Mesenteric fat pad (tissue), 1 donor: ENCODE results near the gene PEX11A. TPM values are rescaled to one million over a fixed set of nuclear protein-coding genes. Genes with fewer than 3 reads are reported as not detected.
A peak's percentile ranks its signal among the peaks of the same experiment; 100 is the strongest.
"Not testable (repeated sequence)": the region's sequence is repeated elsewhere in the genome, so short reads cannot be mapped to it uniquely, and the experiment has no call there.

Experiments
- DNase-seq: peaks from one replicate; pipeline ENCODE4 v3.0.0-alpha.2; 2020; ENCODE audit warnings: low spot score
- long read RNA-seq: library from polyadenylated mRNA; unstranded; transcript quantifications from one replicate; pipeline ENCODE4 v2.0.0, GENCODE V29; 2020
- total RNA-seq: library from RNA; stranded (reverse); fragmentation: NEBNext Ultra II Directional; extraction: Animal tissue kit (Norgen Biotek cat#: 25700); gene quantifications from one replicate; pipeline ENCODE4 v1.2.1, GENCODE V29; 2021
- donor health status: DM: yes; HTN: yes; CAD: no.

Gene PEX11A, protein sequence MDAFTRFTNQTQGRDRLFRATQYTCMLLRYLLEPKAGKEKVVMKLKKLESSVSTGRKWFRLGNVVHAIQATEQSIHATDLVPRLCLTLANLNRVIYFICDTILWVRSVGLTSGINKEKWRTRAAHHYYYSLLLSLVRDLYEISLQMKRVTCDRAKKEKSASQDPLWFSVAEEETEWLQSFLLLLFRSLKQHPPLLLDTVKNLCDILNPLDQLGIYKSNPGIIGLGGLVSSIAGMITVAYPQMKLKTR
- total RNA-seq: 103 TPM
- long read RNA-seq, transcript PEX11A-201 (3 exons, 2,740 nt): major isoform, 25 of 98 reads
- long read RNA-seq, transcript PEX11A-203 (2 exons, 905 nt): minor isoform, 14 of 98 reads
- long read RNA-seq, partial matches to known transcripts: 47 of 98 reads
- long read RNA-seq, other reads (novel, unspliced or antisense): 11 of 98 reads

DNA sequence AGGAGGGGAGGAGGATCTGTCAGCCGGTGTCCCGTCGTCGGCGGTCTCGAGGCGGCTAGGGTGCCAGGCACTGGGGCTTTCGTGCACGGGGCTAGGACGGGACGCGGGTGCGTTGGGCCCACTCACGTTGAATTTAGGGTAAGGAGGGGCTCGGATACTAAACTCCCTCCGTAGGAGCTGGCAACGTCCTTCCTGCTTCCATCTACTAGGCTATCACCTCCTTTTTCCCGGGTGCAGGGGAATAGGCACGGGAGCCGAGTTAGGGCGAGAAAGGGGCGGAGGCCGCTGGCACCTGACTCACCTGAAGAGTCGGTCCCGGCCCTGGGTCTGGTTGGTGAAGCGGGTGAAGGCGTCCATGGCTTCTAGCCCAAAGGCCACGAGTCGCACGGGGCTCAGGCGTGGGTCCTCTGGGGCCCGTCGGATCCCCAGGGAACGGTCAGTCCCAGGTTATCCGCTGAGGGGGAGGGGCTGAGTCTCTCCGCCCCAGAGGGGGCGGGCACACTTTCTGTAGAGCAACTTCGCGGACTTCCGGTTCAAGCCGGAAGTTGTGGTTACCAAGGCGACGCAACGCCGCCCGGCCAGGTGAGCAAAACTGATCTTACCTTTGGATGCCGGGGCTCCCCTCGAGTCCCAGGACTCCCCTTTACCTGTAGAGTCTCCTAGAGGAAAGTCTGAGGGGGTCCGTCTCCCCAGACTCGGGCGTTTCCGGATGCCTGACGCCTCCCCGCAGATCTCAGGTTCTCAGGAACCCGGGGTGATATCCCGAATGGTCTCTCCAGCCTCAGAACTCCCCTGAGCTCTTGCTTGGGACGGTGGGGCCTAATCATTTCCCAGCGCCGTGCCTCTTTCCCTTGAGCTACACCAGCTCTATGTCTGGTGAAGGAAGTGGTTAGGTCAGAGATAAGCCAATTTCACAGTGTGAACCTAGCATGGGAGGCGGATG lies at the start of gene PEX11A, which contains the start of gene WDR93:
PEX11A (minus strand) TSS at position 479 of the 943 bp plus-strand sequence; CDS start at position 357, 122 bp downstream.
WDR93 (plus strand) TSS at position 536 of the 943 bp plus-strand sequence. CDS start 10,936 bp downstream, outside the sequence.
- DNase-seq: peak; percentile 93

DNA sequence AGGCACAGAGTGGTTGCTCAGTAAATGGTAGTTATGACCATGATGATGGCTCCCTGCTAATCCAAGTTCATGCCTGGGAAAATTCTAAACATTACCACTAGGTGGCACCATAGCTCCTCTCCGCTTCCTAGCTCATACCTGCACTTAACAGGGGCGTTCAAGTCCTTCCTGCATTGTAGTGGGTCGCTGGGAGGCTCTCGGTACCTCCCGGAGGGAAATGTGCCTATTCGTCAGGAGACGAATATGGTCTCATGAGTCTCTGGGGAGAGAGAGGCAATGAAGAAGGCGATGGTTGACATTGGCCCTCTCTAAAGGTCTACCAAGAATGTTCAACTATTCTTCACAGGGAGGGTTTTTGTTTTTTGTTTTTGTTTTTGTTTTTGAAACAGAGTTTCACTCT lies 49.6 kb upstream of the PEX11A start:
- peak; percentile 22 for DNase-seq

DNA sequence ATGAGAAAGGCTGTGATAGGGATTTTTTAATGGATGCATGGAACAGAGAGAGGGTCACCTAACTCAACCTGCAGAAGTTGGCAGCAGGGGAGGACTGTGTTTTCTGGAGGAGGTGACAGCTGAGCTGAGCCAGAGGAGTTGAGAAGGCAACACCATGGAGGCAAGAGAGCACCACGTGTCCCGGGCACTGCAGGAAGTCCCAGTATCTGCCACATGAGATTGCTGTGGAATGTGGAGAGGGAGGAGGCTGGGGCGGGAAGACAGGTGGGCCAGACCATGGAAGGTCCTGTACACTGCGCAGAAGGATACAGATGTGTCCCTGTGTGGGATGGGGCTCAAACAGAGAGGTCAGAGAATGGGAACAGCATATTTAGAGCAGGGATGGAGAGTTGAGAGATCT lies 45.2 kb upstream of the PEX11A start:
- peak; percentile 39 for DNase-seq

DNA sequence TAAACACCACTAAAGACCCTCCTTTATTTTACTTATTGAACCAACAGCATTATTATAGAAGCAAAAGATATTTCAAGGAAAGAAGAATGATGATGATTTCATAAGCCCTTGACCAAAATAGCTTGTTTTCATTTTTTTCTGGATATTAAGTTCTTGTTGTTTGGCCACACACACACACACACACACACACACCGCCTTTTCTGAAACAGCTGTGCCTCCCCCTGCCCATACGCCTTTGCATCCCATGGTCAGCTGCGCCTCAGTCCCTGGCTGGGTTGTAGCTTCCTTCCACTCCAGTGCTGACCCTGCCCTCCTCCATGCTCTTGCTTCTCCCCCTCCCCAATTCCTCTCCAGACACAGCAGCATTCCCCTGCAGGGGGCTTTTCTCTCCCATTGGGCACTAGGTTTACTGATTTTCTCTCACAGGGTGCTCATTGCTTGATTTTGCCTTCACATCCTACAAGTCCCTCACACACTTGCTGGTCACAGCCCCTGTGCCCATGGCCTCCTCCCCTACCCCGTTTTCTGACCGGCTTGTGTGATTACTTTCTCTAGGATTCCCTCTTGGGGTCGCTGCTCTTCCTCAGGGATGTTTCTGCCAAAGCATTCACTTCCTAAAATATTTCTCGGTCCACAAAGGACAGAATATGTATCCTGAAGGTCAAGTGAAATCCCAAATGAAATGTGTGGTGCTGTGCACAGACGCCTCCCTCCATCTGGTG lies 42.1 kb upstream of the PEX11A start:
- no peak for DNase-seq

DNA sequence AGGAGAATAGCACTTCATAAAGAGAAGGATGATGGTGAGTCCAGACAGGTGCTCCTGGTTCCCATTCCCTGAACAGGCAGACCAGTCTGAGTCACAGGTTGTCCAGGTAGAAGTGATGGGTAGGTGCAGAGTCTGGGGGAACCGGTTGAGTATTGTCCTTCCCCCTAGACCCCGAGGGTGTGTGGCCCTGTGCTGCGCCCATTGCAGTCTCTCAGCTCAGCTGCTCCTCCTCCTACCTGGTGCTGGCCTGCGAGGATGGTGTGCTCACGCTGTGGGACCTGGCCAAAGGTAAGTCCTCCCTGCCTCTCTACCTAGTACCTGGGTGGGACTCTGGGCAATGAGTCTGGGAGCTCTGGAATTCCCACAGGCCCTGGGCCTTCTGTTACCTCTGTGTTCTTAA lies 40.7 kb upstream of the PEX11A start:
- peak; percentile 67 for DNase-seq

DNA sequence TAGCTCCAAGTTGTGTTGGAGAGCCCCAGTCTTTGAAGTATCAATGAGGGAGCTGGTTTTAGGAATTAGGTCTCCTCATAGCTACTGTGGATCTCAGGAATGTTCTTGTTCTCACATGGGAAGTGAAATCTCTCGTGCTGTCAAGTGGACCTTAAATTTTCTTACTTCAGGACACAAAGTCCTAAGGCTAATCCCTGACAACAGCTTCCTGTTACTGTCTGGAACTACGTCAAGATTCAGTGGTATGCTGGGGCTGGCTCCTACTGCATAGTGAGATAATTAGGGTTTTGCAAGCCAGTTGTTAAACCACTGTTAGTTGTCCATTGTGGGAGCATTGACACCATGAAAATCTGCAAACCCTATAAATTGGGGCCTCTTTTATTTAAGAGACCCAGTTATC lies 37.7 kb upstream of the PEX11A start:
- no peak for DNase-seq

DNA sequence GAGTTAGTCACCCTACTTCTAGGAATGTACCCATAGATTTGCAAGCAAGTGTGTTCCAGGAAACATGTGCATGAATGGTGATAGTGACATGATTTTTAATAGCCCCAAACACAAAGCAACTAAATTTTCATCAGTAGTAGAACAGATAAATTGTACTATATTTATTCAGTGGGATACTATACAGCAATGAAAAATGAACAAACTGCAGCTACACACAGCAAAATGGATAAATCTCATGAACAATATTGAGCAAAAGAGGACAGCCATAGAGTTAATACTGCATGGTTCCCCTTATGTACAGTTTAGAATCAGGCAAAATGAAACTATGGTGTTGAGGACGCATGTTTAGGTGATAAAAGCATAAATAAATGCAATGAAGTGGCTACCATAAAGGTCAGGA lies 34.5 kb upstream of the PEX11A start:
- no peak for DNase-seq

DNA sequence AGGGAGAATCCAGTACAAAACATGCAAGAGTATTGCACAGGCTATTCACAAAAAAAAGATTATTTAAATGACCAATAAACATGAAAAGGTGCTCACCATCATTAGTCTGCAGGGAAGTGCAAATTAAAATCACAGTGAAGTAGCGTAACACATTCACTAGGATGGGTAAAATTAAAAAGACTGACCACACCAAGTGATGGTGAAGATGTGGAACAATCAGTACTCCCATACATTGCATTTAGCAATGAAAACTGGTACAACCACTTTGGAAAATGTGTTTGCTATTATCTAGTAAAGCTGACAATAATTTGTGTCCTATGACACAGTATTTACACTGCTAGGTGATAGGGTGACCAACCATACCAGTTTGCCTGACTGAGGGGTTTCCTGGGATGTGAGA lies 34.1 kb upstream of the PEX11A start:
- no peak for DNase-seq

DNA sequence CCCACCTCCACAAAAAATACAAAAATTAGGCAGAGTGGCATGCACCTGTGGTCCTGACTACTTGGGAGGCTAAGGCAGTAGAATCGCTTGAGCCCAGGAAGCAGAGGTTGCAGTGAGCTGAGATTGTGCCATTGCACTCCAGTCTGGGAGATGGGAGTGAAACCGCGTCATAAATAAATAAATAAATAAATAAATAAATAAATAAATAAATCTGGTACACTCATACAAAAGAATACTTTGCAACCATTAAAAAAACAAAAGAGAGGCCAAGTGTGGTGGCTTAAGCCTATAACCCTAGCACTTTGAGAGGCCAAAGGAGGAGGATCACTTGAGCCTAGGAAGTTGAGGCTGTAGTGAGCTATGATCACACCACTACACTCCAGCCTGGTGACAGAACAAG lies 32.5 kb upstream of the PEX11A start:
- no peak for DNase-seq

DNA sequence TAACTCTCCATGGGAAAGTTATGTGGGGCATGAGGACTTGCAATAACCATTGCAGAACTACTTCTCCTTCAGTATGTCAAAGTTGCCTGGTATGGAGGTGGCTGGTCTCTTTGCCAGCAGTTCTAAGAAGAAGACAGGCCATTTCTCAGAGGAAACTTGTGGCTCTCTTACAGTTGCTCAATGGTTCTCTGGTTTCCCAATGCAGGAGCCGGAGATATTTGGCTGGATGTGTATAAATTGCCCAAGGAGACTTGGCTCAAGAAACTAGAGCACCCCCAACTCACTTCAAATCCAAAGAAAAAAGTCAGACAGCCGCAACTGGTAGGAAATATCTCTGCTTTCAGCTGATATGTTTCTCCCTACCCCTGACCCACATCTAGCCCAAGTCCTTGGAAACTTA lies 24.2 kb upstream of the PEX11A start:
- DNase-seq: no peak

DNA sequence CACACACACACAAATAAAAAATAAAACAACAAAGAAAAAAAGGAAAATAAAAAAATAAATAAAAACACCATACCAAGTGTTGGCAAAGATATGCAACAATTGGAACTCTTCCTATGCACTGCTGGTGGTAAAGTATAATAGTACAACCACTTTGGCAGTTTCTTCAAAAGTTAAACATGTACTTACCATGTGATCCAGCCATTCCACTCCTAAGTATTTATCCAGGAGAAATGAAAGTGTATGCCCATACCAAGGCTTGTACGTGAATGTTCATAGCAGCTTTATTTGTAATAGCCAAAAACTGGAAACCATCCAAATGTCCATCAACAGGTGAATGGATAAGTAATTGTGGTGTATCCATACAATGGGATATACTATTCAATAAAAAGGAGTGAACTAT lies 17.0 kb upstream of the PEX11A start:
- DNase-seq: no peak

DNA sequence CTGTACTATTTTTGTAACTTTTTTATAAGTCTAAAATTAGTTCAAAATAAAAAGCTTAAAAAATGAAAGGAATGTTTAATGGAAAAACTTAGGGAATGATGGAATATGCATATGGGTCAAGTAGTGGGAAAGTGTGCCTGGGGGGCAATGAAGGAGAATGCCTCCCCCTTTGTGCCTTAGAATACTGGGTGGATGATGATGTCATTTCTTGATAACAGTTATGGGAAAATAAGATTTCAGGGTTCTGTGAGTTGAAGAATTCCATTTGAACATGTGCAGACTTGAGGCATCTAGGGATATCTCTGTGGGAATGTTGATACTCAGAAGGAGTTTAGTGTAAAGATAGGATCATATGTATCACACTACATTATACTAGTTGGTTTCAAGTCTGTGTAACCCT lies 13.9 kb upstream of the PEX11A start:
- no peak for DNase-seq

DNA sequence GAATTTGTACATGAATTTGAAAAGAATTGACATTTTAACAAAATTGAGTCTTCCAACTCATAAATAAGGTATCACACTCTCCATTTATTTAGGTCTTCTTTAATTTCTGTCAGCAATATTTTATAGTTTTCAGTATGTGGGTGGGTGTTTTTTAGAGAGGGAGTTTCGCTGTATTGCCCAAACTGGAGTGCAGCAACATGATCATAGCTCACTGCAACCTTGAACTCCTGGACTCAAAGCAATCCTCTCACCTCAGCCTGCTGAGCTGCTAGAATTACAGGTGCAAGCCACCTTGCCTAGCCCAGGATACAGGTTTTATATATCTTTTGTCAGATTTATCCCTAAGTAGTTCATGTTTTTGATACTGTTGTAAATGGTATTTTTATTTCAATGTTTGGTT lies 4.6 kb upstream of the PEX11A start:
- no peak for DNase-seq

DNA sequence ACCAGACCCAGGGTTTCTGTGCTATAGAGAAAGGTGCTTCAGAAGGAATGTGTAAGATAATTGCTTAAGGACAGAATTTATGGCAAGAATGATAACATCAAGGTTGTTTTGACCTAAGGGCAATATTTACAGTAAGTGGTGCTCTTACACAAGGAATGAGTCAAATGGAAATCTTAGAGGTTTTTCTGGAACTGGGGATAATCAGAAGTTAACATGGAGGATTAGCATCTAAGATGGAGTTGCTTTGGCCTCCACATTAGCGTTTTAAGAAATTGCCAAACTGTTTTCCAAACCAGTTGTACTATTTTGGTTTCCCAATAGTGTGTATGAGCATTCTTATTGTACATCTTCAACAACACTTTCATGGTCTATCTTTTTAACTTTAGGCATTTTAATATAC lies 3.1 kb upstream of the PEX11A start:
- no peak for DNase-seq

DNA sequence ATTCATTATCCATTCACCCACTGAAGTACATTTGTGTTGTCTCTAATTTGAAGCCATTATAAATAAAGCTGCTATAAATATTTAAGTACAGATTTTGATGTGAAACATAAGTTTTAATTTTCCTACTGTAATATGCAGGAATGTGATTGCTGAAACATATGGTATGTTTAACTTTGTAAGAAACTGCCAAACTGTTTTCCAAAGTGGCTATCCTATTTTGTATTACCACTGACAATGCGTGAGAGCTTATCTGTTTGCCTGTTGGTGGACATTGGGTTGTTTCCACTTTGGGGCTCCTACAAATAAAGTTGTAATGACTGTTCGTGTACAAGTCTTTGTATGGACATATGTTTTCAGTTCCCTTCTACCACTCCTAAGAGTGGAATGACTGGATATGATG lies 2.5 kb upstream of the PEX11A start:
- no peak for DNase-seq

DNA sequence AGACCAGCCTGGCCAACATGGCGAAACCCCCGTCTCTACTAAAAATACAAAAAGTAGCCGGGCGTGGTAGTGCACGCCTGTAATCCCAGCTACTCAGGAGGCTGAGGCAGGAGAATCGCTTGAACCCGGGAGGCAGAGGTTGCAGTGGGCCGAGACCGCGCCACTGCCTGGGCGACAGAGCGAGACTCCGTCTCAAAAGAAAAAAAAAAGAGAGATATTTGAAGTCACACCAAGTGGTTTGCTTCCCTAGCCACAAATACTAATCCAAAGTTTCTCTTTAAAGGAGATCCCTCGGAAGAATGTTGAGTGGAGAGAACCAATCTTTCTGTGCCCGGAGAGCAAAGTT lies 651 bp downstream of the PEX11A start:
- not testable (repeated sequence) for DNase-seq

DNA sequence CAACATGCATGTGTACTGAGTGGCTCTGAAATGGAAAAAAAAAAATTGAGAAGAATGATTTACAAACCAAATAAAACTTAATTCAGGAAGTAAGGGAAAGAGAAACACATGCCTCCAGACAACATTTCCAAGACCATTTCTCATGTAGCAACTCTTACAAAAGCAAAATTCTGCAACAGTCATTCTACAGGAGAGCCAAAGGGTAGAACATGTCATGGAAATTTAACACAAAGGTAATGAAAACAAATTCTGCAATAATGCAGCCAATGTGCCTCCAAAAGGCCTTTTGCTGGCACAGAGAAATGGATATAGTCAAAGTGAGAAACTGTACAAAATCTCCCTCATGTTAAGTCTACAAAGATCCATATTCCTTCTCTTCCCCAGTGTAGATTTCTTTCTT lies 4.0 kb downstream of the PEX11A start:
- no peak for DNase-seq

DNA sequence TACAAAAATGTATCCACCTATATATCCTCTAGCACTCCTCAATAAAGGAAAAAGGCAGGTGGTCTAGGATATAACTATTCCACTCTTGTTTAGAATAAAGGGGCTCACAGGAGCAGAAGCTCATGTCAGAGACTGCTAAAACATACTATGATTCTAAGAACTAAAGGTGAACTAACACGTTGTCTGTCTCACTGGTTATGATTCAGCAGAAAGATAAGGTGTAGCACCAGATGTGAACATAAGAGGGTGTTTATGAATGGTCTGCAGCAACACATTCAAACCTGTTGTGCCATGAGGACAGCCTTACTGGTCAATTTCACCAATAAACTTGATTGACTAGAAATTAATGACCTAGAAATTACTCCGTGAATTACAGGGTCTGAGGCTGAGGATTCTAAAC lies 4.6 kb downstream of the PEX11A start:
- no peak for DNase-seq

DNA sequence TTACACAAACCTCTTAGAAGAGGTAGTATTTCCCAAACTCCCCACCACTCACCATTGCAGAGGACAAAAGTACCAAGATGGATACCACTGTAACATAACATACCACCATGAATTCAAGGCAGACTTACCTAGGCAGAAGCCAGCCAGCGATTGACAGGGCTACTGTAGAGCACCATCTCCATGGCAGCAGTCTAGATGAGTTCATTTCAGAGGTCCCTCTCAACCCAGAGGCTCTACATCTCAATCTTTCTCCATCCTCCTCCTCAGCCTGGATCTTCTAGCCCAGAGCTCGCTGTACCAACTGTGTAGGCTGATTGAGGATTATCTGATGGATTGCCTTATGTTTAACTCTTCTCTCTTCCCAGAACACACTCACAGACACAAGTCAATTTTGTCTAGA lies 9.4 kb downstream of the PEX11A start:
- no peak for DNase-seq

DNA sequence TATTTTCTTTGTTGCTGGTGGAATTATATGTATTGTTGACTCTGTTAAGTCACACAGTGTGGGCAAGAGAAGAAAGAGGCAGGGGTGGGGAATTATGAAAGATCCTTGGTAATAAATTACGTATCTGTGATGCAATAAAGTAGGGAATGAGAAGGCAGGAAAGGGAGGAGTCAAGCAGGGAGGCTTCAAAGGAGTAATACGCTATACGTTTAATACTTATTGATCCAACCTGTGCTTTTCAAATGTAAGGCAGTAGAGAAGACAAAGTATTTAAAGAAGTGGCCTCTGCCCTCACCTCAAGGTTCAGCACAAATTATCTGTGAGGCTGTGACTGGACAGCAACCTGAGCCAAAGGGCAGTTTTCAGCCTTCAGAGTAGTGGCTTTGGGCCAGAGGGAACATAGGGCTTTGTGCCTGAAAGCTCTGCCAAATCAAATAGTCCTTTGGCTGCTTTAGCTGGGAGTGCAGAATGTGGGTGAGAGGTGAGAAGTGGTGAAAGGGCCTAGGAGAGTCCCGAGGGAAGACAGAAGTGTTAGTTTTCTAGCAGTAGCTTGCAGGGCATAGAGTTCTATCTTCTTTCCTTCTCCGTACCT lies 10.2 kb downstream of the PEX11A start:
- DNase-seq: no peak

DNA sequence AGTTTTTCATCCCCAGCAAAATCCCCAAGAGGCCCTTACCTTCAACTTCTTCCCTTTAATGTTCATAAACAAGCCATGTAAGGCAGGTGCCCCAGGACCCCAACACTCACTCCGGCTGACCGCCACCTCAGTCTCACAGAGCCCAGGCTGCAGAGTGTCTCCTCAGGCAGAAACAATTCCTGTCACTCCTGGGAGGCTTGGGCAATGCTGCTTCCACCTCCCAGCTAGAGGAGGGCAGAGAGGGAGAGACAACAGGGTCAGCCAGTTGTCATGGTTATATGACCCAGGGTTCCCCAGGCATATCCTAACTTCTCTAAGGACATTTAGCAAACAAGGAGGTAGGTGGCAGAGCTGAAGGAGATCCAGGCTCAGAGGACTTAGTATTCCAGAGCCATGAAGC lies 11.3 kb downstream of the PEX11A start, which contains the start of gene PLIN1:
PLIN1 (minus strand) TSS at position 156 of the 400 bp plus-strand sequence. CDS start 1,878 bp downstream, outside the sequence.
- DNase-seq: no peak
